ENCODE data around the gene CBS. TPM values are rescaled to one million over a fixed set of nuclear protein-coding genes. Genes with fewer than 3 reads are reported as not detected.
A peak's percentile ranks its signal among the peaks of the same experiment; 100 is the strongest.

CBS gene
- total RNA-seq, 2 experiments from 2014 or later = 49.5 to 55.2 TPM

DNA sequence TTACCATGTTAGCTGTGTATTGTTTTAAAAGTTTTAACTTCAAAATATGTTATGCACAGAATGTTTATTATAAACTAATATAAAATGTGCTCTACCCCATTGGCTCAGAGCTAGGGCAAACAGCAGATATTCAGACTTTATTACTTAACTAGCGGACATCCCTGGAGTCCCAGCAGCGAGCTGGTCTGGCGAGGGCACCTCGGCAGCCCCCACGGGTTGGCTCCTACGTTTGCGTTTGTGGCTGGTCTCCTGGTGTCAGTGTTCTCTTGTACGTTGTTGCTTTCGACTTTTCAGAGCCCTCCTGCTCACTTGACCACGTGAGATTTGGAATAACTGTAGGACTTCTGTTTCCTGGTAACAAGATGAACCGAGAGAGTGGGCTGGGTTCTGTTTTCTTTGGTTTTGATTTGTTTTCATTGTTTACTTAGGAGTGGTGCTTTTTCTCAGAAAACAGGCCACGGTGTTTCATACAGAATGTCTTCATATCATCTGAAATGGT lies 44.5 kb downstream of the CBS start:
- Mint-ChIP-seq H3K27me3 (ENCODE audit: low read depth) (no peaks in the 10 kb centered on the region), H3K36me3 (ENCODE audit: low read depth) (peaks cover 29% of the 10 kb centered on the region), H3K4me1 (ENCODE audit: low read depth) (no peaks in the 10 kb centered on the region), H3K27ac (no peak overlapping the region), H3K4me3 (no peak overlapping the region), H3K9me3 (ENCODE audit: insufficient read depth) (no peaks in the 10 kb centered on the region)
- ChIA-PET POLR2A (no interaction called here), CTCF (no interaction called here)
- DNase-seq = no peak
- ATAC-seq = no peak

- H3K4me1 Mint-ChIP-seq (ENCODE audit: low read depth) = no peaks in the 10 kb centered on the region
- no peak overlapping the region for H3K4me3 Mint-ChIP-seq
- H3K36me3 Mint-ChIP-seq (ENCODE audit: low read depth) = peaks cover 38% of the 10 kb centered on the region
- DNase-seq (no peak), ATAC-seq (no peak)
- CTCF ChIA-PET = no interaction called here
- POLR2A ChIA-PET = no interaction called here
- H3K27ac Mint-ChIP-seq = no peak overlapping the region
- H3K27me3 Mint-ChIP-seq (ENCODE audit: low read depth) = no peaks in the 10 kb centered on the region
- no peaks in the 10 kb centered on the region for H3K9me3 Mint-ChIP-seq (ENCODE audit: insufficient read depth)
These were observed 45.9 kb downstream of the CBS start for GRCh38 chr21:43029785-43030184.

DNA sequence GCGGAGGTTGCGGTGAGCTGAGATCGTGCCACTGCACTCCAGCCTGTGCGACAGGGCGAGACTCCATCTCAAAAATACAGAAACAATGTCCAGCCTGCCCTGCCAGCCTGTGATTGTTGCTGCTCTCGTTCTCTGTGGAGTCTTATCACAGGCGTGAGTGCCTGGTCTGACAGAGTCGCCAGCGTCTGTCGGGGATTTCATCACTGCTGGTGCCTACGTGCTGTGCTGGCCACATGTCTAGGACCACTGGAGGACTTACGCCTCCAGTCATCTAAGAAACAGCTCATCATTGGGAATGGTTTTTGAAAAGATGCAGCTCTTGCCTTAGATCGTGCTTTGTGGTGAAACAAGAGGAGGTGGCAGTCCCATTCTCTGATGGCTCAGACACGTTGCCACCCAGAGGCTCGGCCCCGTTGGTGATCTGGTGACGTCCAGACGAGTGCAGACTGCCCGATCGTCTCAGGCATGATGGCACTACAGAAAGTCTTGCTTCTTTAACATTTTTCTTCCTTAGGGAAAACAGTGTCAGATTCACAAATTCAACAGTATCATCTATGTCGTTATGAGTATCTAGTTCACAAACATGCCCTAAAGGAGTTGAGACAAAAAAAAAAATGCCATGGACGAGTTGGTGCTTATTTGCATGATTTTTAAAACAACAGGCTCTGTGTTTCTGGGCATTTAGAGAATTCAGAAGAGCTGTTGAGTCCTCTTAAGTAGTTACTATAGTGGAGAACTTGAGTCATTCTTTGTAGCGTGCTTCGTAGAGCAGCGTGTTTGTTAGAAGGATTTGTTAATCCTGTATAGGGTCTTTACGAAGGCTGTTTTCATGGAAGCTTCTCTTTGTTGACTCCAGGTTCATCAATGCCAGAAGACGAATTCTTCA lies 47.5 kb downstream of the CBS start:
- ATAC-seq = no peak
- Mint-ChIP-seq H3K4me1 (ENCODE audit: low read depth) (no peaks in the 10 kb centered on the region), H3K27me3 (ENCODE audit: low read depth) (no peaks in the 10 kb centered on the region), H3K4me3 (no peak overlapping the region), H3K27ac (no peak overlapping the region), H3K36me3 (ENCODE audit: low read depth) (peaks cover 46% of the 10 kb centered on the region), H3K9me3 (ENCODE audit: insufficient read depth) (no peaks in the 10 kb centered on the region)
- DNase-seq = no peak
- CTCF ChIA-PET = interaction anchor here (0.6 kb wide), 1 partner anchor 636 kb away, joined by 3 read pairs; no protein-coding TSS in a partner anchor
- POLR2A ChIA-PET = interaction anchor here (0.6 kb wide), 1 partner anchor 149 kb away, joined by 3 read pairs; the partner anchor contains the start of gene WDR4

DNA sequence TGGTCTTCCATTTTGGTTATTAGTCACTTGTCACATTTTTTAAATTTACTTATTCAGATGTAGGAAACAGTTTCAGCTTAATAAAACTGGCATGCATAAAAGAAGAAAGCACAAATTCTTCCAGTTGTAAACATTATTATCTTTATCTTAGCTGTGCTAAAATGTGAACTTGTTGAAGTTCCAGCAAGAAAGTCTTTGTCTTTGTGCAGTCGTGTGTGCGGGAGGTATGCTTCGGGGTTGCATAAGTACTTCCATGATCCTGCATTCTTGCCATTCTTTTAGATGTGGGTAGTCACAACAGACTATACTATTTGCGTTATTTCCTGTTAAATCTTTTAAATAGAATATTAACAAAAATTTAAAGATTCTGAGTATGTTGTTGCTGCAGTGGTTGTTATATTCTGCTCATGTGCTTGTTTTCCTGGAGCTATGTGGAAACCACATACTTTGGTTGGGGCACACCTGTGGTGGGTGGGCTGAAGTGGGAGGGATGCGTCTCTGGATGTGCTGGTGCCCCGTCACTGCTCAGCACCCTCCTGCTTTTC lies 49.9 kb downstream of the CBS start:
- H3K36me3 Mint-ChIP-seq (ENCODE audit: low read depth) = peaks cover 48% of the 10 kb centered on the region
- DNase-seq (no peak), ATAC-seq (no peak)
- H3K4me3 Mint-ChIP-seq = no peak overlapping the region
- no peaks in the 10 kb centered on the region for H3K9me3 Mint-ChIP-seq (ENCODE audit: insufficient read depth)
- CTCF ChIA-PET = no interaction called here
- H3K27ac Mint-ChIP-seq = no peak overlapping the region
- no peaks in the 10 kb centered on the region for H3K4me1 Mint-ChIP-seq (ENCODE audit: low read depth)
- no peaks in the 10 kb centered on the region for H3K27me3 Mint-ChIP-seq (ENCODE audit: low read depth)
- POLR2A ChIA-PET = no interaction called here

DNA sequence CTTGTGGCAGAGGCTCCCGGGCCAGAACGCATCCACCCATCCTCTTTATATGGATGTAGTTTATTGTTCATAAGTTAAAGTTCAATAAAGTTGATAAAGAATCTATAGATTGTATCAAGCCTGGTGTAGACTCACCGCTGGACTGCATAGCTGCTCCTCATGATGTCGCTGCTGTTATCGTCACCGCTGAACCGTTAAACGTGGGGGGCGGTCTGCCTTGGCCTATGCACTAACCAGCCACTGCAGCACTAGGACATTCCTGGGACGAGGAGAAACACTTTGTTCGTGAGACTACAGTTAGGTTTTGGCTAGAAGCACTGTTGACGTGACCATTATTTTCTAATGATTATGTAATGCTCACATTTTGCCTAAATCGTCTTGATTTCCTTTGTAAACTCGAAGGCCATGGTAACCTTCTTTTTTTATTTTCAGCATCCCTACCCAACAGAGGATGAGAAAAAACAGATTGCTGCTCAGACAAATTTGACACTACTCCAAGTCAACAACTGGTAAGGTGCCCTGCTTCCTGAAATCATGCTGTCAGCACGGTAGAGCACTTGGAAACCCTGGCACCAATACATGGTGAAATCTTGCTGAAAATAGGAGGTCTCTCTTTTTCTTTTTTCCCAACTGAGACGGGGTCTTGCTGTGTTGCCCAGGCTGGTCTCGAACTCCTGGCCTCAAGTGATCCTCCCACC lies 51.0 kb downstream of the CBS start:
- ChIA-PET CTCF (no interaction called here), POLR2A (no interaction called here)
- Mint-ChIP-seq H3K4me1 (ENCODE audit: low read depth) (no peaks in the 10 kb centered on the region), H3K4me3 (no peak overlapping the region), H3K36me3 (ENCODE audit: low read depth) (peaks cover 47% of the 10 kb centered on the region), H3K9me3 (ENCODE audit: insufficient read depth) (no peaks in the 10 kb centered on the region), H3K27ac (no peak overlapping the region), H3K27me3 (ENCODE audit: low read depth) (no peaks in the 10 kb centered on the region)
- ATAC-seq (no peak), DNase-seq (no peak)

DNA sequence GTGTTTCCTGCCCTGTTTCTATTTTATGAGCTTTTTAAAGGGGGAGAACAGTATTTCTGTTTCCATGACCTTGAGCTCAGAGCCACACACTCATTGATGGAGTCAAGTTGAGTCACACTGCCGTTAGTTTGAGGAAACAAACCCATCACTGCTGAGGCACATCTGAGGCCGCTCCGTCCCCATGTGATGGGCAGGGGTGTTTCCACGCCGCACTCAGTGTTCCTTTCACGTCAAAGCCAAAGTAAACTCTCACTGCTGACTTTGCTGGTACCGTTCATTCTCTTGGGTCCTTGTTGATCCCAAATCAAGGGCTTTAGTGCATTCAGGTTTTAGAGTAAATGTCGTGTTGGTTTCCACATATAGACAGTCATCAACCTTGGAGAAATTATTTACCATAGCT lies 52.5 kb downstream of the CBS start:
- Mint-ChIP-seq H3K27ac (no peak overlapping the region), H3K4me1 (ENCODE audit: low read depth) (no peaks in the 10 kb centered on the region), H3K27me3 (ENCODE audit: low read depth) (no peaks in the 10 kb centered on the region), H3K36me3 (ENCODE audit: low read depth) (peaks cover 37% of the 10 kb centered on the region), H3K9me3 (ENCODE audit: insufficient read depth) (no peaks in the 10 kb centered on the region), H3K4me3 (no peak overlapping the region)
- CTCF ChIA-PET = no interaction called here
- DNase-seq (no peak), ATAC-seq (no peak)
- POLR2A ChIA-PET = no interaction called here

GRCh38 chr21:43021756-43022600 lies 53.7 kb downstream of the CBS start:
- H3K27ac Mint-ChIP-seq = peak overlapping the region; percentile 40
- H3K27me3 Mint-ChIP-seq (ENCODE audit: low read depth) = no peaks in the 10 kb centered on the region
- POLR2A ChIA-PET = no interaction called here

GRCh38 chr21:43021191-43021590 lies 54.4 kb downstream of the CBS start:
- H3K27me3 Mint-ChIP-seq (ENCODE audit: low read depth) = no peaks in the 10 kb centered on the region
- H3K36me3 Mint-ChIP-seq (ENCODE audit: low read depth) = peaks cover 35% of the 10 kb centered on the region
- H3K4me3 Mint-ChIP-seq = no peak overlapping the region
- ChIA-PET CTCF (no interaction called here), POLR2A (no interaction called here)
- ATAC-seq (no peak), DNase-seq (no peak)
- no peaks in the 10 kb centered on the region for H3K9me3 Mint-ChIP-seq (ENCODE audit: insufficient read depth)
- H3K27ac Mint-ChIP-seq = peak overlapping the region; percentile 40
- no peaks in the 10 kb centered on the region for H3K4me1 Mint-ChIP-seq (ENCODE audit: low read depth)

More at GRCh38 chr21:43021756-43022600, 53.7 kb downstream of the CBS start:
- no peak for DNase-seq
- Mint-ChIP-seq H3K4me3 (no peak overlapping the region), H3K4me1 (ENCODE audit: low read depth) (no peaks in the 10 kb centered on the region), H3K9me3 (ENCODE audit: insufficient read depth) (no peaks in the 10 kb centered on the region), H3K36me3 (ENCODE audit: low read depth) (peaks cover 33% of the 10 kb centered on the region)
- no peak for ATAC-seq
- CTCF ChIA-PET = no interaction called here

- ATAC-seq (no peak), DNase-seq (no peak)
- Mint-ChIP-seq H3K36me3 (ENCODE audit: low read depth) (peaks cover 36% of the 10 kb centered on the region), H3K27ac (no peak overlapping the region), H3K9me3 (ENCODE audit: insufficient read depth) (no peaks in the 10 kb centered on the region), H3K27me3 (ENCODE audit: low read depth) (no peaks in the 10 kb centered on the region), H3K4me3 (no peak overlapping the region), H3K4me1 (ENCODE audit: low read depth) (peaks cover 1% of the 10 kb centered on the region)
- CTCF ChIA-PET = no interaction called here
- POLR2A ChIA-PET = no interaction called here
These were observed 54.9 kb downstream of the CBS start for GRCh38 chr21:43020771-43021170.

GRCh38 chr21:43020177-43020576 lies 55.5 kb downstream of the CBS start:
- ChIA-PET POLR2A (no interaction called here), CTCF (no interaction called here)
- no peak for ATAC-seq
- Mint-ChIP-seq H3K36me3 (ENCODE audit: low read depth) (peaks cover 34% of the 10 kb centered on the region), H3K27me3 (ENCODE audit: low read depth) (no peaks in the 10 kb centered on the region), H3K9me3 (ENCODE audit: insufficient read depth) (no peaks in the 10 kb centered on the region), H3K4me1 (ENCODE audit: low read depth) (peaks cover 3% of the 10 kb centered on the region), H3K4me3 (no peak overlapping the region), H3K27ac (no peak overlapping the region)
- no peak for DNase-seq

GRCh38 chr21:43018519-43018918 lies 57.1 kb downstream of the CBS start:
- ChIA-PET POLR2A (no interaction called here), CTCF (no interaction called here)
- H3K36me3 Mint-ChIP-seq (ENCODE audit: low read depth) = peaks cover 34% of the 10 kb centered on the region
- H3K9me3 Mint-ChIP-seq (ENCODE audit: insufficient read depth) = no peaks in the 10 kb centered on the region
- H3K27me3 Mint-ChIP-seq (ENCODE audit: low read depth) = no peaks in the 10 kb centered on the region
- H3K27ac Mint-ChIP-seq = no peak overlapping the region
- no peak overlapping the region for H3K4me3 Mint-ChIP-seq
- ATAC-seq (no peak), DNase-seq (no peak)
- H3K4me1 Mint-ChIP-seq (ENCODE audit: low read depth) = peaks cover 3% of the 10 kb centered on the region
